Embryonic facial prominence (tissue), 1 donor: ENCODE data around the gene TMEM255B.
"Not testable (repeated sequence)": the region's sequence is repeated elsewhere in the genome, so short reads cannot be mapped to it uniquely, and the experiment has no call there.

ENCODE experiments used
- DNase-seq: peaks from one replicate; pipeline ENCODE4 v3.0.0-alpha.2; 2016; ENCODE audit errors: extremely low spot score

The TMEM255B gene

DNA sequence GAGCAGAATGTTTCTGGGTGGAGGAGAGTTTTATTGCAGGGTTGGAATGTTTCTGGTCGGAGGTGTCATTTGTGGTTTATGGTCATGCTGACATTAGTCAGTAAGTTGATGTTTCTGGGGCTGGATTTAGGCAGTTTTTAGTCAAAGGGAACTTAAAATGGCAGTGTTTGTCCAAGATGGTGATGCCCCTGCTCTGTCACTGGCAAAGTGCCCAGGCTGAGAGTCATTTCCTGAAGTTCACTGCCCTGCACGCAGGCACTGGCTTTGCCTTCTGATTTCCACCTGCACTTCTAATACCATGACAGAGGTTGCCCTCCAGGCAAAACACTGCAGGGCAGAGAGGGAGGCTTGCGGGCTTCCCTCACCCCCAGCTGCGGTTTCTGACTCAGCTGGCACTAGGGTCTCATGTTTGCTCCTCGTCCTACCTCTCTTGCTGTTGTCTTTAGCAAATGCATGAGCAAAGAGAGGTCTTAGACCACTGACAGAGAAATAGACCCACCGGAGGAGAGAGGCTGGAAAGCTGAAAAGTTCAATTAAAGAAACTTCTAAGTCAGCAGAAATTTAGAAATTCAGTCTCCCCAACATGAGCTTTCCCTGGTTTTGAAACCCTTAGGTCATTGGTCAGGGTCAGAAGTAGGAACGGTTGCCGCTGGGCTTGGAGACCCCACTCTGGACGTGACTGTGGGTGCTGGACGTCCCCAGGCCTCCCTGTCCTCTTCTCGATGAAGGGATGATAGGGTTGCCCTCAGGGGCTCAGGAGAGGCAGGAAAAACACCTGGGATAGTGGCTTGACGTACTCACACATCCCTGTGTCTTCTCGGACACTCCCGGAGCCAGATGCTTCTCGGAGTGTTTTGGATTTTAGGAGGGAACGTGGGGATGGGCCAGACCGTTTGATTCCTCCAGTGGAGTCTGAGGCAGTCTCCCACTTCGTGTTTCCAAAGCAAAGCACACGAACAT is 26.3 kb downstream of the TMEM255B start:
- DNase-seq: no peak

DNA sequence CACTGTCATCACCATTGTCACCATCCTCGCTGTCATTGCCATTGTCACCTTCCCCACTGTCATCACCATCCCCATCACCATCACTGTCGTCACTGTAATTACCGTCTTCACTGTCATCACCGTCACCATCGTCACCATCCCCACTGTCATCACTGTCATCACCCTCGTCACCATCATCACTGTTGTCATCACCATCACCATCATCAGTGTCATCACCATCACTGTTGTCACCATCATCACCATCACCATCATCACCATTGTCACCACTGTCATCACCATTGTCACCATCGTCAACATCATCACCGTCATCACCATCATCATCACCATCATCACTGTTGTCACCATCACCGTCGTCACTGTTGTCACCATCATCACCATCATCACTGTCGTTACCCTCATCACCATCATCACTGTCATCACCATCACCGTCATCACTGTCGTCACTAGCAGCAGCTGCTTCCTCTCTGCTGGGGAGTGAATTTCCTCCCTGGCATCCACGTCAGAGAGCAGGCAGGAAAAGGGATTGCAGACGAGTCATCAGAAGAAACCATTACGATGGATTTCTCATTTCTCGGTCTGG is 27.3 kb downstream of the TMEM255B start:
- no peak for DNase-seq

DNA sequence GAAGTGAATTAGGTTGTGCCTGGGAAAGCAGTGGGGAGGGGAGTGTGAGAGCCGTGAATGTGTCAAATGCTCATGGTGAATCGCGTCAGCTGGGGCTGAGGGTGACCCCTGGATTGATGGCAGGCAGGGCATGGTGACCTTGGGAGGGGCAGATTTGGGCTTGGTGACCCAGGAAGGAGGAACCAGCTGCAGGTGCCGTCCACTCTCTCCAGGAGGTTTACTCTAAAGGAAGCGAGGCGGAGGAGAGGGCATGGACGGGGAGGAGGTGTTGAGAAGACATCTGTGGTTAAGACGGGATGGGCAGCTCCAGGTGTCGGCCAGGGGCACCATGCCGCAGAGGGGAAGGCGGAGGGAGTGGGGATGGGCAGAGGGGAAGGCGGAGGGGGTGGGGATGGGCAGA is 28.7 kb downstream of the TMEM255B start:
- no peak for DNase-seq

DNA sequence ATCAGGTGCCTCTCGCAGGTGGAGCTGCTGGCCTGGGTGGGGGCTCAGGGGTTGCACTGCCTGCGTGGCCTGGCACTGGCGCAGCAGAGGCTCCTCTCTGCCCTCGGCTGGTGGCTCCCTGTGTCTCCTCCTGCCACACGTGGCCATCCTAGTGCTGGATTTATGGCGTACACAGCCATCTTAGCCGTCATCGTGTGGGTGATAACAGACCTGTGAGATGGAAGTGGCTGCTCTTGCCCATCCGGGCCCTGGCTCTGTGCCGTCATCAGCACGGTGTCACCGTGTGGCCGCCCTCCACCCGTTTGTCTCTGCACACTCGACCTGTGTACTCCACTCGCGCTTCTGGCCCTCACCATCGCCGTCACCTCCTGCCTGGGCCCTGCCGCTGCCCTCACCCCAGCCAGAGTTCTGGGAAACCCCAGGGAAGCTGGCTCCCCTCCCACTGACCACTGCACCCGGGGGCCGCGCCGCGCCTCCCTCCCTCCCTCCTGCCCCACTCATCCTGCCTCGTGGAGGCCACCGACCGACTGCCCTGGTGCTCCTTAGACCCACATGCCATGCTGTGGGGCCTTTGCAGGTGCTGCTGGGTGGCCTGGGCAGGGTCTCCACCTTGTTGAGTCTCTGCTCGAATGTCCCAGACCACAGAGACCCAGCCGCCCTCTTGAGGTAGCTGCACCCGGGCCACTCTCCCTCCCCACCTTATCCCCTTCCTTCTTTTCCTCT is 29.5 kb downstream of the TMEM255B start:
- no peak for DNase-seq

DNA sequence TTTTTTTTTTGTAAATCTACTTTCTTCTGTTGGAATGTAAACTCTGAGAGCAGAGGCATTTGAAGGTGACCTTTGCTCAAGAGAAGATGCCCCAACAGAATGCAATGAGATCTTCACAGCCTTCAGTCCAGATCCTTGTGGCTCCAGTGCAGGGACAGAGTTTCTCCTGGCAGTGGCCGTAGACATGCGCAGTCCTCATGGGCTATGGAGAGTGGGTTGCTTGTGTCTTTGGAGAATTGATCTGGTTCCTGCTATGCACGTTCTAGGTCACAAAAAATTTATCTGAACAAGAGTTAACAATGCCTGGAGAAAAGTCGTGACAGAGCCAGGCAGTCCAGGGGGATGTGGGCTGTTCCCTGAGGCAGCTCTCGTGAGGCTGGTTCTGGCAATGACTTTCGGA is 30.1 kb downstream of the TMEM255B start:
- DNase-seq: no peak

DNA sequence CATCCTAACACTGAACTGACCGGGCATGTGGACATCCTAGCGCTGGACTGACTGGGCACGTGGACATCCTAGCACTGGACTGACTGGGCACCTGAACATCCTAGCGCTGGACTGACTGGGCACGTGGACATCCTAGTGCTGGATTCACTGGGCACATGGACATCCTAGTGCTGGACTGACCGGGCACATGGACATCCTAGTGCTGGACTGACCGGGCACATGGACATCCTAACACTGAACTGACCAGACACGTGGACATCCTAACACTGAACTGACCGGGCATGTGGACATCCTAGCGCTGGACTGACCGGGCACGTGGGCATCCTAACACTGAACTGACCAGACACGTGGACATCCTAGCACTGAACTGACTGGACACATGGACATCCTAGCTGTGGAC is 30.9 kb downstream of the TMEM255B start:
- not testable (repeated sequence) for DNase-seq

DNA sequence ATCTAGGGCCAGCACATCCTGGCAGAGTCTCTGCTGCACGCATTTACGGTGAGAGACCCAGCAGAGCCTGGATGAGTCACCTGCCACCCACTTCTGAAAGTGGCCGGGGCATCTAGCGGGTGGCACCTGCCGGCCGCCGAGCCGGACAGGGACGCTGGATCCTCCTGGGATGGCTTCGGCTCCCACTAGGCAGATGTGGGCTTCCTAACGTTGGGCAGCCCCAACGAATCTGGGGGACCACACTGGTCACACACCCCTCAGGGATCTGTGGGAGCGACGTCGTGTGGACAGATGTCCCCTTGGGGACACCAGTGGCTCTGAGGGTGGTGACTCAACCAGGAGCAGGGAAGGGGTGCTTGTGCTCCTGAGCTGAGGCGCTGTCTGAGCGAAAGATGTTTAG is 32.2 kb downstream of the TMEM255B start:
- no peak for DNase-seq

DNA sequence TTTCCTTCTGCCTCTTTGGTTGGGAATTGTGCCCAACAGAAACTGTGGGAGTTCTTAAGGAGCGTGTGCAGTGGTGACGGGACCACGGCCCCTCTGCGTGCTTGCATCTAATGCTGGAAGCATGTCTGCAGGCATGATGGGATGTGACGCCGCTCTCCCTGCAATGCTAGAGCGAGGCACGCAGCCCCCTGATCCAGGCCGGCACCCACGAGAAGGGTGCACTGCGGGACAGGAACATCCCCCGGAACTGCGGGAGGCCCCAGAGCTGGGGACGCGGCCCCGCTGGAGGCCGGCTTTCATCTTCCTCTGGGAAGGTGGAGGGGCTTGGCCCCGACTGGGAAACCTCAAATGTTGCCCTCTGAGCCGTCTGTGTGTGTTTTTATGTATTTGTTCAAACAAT is 32.7 kb downstream of the TMEM255B start:
- DNase-seq: no peak

DNA sequence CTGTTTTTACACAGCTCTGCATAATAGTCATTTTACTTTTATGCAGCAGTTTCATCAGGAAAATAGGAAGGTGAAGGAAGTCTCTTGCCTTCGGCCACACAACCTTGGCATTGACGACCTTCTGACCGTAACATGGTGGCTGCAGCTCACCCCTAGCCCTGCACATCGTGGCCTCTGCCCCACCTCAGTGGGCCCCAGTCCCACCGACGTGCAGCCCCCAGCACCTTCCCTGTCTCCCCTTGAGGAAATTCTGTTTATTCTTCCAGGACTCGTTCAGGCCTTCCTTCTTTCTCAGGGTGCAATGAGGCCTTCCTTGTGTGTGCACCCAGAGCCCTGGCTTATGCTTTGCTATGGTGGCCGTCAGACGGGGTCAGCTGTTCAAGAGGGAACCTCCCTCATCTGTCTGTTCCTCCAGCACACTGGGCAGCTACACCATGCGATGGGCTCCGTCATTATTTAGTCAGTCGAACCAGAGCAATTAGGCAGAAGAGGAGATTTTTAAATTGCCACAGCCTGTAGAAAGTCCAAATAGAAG is 33.3 kb downstream of the TMEM255B start:
- no peak for DNase-seq

DNA sequence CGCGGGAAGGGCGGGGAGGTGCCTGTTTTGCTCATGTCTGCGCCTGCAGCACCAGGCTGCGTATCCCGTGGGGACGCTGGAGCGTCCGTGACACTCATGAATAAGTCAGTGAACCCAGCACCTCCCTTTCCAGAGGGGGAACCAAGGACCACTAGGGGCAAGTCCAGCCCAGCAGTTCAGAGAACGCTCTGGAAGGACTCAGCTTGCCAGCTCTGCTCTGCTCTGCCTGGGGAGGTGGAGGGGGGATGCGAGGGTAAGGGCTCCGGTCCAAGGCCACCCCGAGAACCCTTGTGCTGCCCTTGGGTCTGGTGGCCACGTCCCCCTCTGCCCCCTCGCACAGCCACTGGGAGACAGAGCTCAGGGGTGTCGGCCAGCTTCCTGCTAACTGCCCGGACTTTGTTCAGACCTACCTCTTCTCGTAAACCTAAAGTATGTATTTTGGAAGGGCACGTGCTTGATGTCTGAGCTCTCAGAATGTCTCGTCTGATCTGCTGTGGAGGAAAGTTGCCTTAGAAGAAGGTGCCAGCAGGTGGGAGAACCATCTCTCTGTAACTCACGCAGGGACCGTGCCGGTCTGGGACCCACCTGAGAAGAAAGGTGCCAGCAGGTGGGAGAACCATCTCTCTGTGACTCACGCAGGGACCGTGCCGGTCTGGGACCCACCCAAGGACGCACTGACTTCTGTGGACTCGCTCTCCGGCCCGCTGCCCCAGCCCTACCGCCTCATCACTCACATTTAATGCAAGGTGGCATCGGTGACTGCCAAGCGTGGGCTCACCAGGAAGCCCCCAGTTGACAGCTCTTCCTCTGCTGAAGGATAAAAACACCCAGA is 34.1 kb downstream of the TMEM255B start:
- DNase-seq: no peak

DNA sequence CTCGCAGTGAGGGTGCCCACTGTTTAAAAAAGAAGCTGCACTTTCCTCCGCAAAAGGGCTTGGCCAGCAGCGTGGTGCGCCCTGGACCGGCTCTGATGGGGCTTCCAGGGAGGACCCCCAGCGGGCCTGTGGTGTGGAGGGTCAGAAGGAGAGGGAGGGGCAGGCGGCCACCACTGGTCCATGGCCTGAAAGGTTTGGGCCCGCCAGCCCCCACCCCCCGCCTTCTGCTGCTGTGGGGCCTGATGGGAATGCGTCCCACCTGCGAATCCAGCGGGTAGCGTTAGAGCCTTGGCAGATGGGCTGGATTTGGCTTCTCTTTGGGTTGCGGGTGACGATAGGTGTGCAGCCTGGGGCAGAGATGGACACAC is 34.7 kb downstream of the TMEM255B start:
- no peak for DNase-seq

DNA sequence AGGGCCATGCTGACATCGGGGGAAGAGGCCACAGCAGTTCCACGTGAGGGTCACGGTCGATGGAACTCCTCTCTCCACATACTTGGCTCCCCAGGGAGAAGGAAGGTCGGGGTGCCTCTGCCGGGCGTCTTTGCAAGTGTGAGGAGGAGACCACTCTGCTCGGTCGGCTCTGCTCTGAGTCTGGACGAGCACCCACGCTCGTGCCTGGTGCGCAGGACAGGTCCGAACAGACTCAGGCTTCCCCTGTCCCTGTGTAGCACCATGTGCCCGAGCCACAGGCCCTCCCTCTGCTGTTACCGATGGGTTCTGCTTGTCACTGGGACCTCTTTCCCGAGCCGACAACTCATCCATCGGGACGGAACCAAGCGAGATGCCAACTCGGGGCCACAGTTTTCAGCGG is 35.1 kb downstream of the TMEM255B start:
- no peak for DNase-seq

DNA sequence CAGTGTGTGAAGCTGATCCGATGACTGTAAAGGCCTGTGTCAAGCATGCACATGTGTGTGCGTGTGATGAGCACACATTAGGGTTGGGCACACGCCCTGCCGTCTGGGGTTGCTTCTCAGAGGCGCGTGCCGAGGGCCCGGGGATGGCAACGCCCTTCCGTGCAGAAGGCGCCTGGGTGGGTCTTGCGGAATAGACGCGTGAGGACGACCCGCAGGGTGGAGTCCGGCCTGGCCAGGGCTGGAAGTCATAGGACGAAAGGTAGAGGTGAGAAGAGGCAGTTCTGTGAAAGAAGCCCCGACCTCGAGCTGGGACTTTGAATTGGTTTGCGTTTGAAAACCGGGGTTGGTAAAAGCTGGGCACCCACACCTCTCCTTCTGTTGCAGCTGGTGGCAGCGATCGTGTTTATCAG is 35.7 kb downstream of the TMEM255B start:
- no peak for DNase-seq

DNA sequence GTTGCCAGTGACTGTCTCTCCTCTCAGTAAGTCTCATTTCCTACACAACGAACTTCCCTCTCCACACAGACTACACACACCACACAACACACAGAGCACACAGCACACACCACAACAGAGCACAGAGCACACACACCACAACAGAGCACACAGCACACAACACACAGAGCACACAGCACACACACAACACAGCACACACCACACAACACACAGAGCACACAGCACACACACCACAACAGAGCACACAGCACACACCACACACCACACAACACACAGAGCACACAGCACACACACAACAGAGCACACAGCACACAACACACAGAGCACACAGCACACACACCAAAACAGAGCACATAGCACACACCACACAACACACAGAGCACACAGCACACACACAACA is 36.3 kb downstream of the TMEM255B start:
- not testable (repeated sequence) for DNase-seq

DNA sequence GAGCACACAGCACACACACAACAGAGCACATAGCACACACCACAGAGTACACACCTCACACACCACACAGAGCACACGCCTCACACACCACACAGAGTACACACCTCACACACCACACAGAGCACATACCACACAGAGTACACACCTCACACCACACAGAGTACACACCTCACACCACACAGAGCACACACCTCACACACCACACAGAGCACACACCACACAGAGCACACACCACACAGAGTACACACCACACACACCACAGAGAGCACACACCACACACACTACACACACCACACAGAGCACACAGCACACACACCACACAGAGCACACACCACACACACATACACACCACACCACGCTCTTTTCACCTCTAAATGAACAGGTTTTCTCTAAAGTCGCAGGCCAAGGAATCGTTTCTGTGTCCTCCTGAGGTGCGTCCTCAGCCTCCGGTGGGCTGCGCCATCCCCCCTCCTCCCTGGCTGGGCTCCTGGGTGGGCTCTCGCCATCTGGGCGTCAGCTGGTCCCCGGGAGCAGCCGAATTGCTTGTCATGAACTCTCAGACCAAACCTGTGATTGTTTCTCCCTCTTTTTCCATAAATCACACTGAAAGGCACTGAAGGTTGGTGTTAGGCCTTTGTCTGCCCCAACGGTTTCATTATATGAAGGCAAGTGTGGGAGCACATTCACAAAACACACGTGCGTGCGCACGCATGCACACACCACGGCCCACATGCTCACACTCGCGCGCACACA is 37.4 kb downstream of the TMEM255B start:
- DNase-seq: no peak

DNA sequence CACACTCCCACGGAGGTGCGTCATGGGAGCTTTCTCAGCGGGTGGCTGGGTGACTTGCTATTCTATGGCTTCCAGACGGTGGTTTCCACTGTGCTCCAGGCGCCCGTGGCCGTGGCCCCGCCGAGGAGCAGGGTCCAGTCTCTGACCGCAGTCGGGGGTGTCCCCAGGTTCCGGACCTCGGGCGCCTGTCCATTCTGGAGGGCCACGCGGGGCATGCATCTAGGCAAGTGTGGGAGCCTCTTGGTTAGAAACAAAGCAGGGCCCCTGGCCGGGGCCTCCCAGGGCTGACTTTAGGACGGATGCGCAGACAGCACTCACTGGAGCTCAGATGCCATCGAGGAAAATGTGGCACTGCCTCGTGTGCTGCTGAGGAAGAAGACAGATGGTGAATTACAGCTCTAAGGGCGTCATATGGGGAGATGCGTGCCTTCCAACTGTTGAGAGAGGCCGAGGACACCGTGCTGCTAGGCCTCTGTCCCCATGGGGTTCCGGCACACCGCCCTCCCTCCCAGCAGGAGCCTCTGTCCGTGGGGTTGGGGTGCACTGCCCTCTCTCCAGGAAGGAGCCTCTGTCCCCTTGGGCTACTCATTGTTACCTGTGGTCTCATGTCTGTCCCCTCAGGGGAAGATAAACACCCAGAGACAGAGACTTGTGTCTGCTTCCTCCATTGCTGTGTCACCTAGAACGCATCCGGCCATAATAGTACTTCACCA is 38.1 kb downstream of the TMEM255B start:
- no peak for DNase-seq

DNA sequence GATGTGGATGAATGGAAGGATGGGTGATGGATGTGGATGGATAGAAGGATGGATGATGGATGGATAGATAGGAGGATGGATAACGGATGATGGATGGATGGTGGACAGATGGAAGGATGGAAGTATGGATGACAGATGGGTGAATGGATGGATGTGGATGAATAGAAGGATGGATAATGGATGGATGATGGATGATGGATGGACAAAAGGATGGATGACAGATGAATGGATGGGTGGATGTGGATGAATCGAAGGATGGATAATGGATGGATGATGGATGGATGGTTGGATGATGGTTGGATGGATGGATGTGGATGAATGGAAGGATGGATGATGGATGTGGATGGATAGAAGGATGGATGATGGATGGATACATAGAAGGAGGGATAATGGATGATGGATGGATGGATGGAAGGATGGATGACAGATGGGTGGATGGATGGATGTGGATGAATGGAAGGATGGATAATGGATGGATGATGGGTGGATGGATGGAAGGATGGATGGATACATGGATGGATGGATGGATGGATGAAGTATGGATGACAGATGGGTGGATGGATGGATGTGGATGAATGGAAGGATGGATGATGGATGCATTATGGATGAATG is 39.3 kb downstream of the TMEM255B start:
- no peak for DNase-seq

DNA sequence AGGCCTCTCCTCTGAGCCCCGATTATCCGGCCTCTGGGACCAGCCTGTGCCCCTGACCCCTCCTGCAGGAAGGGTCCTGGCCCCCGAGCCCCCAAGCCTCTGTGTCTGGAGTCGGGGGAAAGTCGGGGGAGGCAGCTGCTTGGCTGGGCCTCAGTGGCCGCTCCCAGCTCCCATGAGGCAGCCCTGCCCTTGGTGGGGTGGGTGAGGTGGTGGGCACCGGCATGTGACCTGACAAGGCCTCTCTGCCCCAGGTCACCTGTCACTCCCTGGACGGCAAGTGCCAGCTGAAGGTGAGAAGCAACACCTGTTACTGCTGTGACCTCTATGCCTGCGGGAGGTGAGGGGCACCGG is 41.5 kb downstream of the TMEM255B start:
- no peak for DNase-seq

DNA sequence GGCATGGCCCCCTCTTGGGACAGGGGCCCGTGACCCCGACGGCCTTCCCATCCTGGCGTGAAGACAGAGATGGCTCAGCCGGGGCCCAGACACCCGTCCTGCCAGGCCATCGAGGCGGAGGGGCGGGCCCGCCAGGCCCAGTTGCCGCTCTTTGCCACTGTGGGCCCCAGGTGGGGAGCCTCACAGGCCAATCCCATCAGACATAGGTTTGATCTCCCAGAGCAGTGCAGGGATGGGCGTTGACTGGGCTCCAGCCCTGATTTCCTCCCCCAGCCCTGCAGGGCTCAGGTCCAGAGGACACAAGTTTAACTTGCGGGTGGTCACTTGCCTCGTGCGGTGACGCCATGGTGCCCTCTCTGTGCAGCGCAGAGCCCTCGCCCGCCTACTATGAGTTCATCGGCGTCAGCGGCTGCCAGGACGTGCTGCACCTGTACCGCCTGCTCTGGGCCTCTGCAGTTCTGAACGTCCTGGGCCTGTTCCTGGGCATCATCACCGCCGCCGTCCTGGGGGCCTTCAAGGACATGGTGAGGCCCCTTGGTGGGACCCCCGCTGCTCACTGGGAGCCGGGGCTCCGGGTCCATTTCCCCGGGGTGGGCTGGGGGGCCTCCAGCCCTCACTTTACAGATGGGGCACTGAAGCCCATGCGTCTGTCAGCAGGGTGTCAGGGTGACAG is 42.4 kb downstream of the TMEM255B start:
- DNase-seq: no peak
